Smooth muscle cell (in vitro differentiated cells): ENCODE measurements around the gene AP3B1. TPM values are rescaled to one million over a fixed set of nuclear protein-coding genes. Genes with fewer than 3 reads are reported as not detected.

ENCODE experiments used
- DNase-seq: peaks from one replicate; lab custom pipeline; 2025; ENCODE audit not compliant: unreplicated experiment; lab: John Stamatoyannopoulos, UW
- H2AFZ ChIP-seq: fragments of 200-600 bp; sonication (generic); 2 replicates; pipeline ENCODE4 v1.6.0; 2016; ENCODE audit warnings: antibody characterized with exemption, low read depth, mild to moderate bottlenecking
- H3F3A ChIP-seq: fragments of 200-600 bp; sonication (generic); 2 replicates; pipeline ENCODE4 v1.6.0; 2017; ENCODE audit warnings: antibody characterized with exemption, low read depth
- H3K27ac ChIP-seq: fragments of 200-600 bp; sonication (generic); 2 replicates; pipeline ENCODE4 v1.5.1; 2016; ENCODE audit warnings: low read depth, mild to moderate bottlenecking
- H3K27me3 ChIP-seq: fragments of 200-600 bp; sonication (generic); 2 replicates; pipeline ENCODE4 v1.6.1; 2016; ENCODE audit warnings: low read depth, mild to moderate bottlenecking
- H3K36me3 ChIP-seq: fragments of 200-600 bp; sonication (generic); 2 replicates; pipeline ENCODE4 v1.5.1; 2016; ENCODE audit warnings: low read depth
- H3K4me1 ChIP-seq: fragments of 200-600 bp; sonication (generic); 2 replicates; pipeline ENCODE4 v1.5.1; 2016; ENCODE audit warnings: low read depth
- H3K4me2 ChIP-seq: fragments of 200-600 bp; sonication (generic); 2 replicates; pipeline ENCODE4 v1.6.0; 2016; ENCODE audit warnings: mild to moderate bottlenecking
- H3K4me3 ChIP-seq: fragments of 200-600 bp; sonication (generic); 2 replicates; pipeline ENCODE4 v1.5.1; 2016; ENCODE audit warnings: mild to moderate bottlenecking
- H3K79me2 ChIP-seq: fragments of 200-600 bp; sonication (generic); 2 replicates; pipeline ENCODE4 v1.6.0; 2016; ENCODE audit warnings: low read depth, mild to moderate bottlenecking
- H3K9ac ChIP-seq: fragments of 200-600 bp; sonication (generic); 2 replicates; pipeline ENCODE4 v1.6.0; 2016; ENCODE audit warnings: low read depth
- H3K9me3 ChIP-seq: fragments of 200-600 bp; sonication (generic); replicated peaks from 2 replicates; pipeline ENCODE4 v1.5.1; 2016; ENCODE audit warnings: low read depth
- H4K20me1 ChIP-seq: fragments of 200-600 bp; sonication (generic); 2 replicates; pipeline ENCODE4 v1.6.0; 2016; ENCODE audit warnings: low read depth
- WGBS: methylation state at CpG from one replicate; pipeline ENCODE4 v1.1.7; 2016; ENCODE audit warnings: low lambda C conversion rate; 5-methylcytosine and 5-hydroxymethylcytosine counted together
- polyA plus RNA-seq: library from polyadenylated mRNA; unstranded; fragments of >200 nt; fragmentation: Nextera tagmentation; extraction: Ambion mirVana; gene quantifications from 2 replicates; pipeline ENCODE4 v1.2.1, GENCODE V29; 2016
- total RNA-seq: library from RNA; depleted of rRNA; stranded (reverse); fragments of >200 nt; gene quantifications from 2 replicates; pipeline ENCODE4 v1.2.3, GENCODE V29; 2014
- TF ChIP-seq, protein P1 (sequence below): fragments of 200-600 bp; sonication (generic); IDR thresholded peaks from 2 replicates; pipeline ENCODE4 v1.5.1; 2017; ENCODE audit warnings: borderline replicate concordance, mild to moderate bottlenecking, antibody characterized with exemption; ENCODE audit not compliant: insufficient read depth, poor library complexity, severe bottlenecking

The AP3B1 gene
- total and polyA plus RNA-seq, 2 experiments from 2014 or later, result 36.9 to 76.3 TPM

DNA sequence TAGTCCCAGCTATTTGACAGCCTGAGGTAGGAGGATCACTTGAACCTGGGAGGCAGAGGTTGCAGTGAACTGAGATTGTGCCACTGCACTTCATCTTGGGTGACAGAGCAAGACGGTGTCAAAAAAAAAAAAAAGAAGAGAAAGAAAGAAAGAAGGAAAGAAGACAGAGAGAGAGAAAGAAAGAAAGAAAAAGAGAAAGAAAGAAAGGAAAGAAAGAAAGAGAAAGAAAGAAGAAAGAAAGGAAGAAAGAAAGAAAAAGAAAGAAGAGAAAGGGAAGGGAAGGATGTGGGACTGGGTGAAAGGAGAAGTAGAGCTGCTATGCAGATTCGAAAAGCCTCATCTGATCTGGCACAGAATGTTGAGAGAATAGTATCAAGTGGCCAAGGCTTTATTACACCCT lies 42.2 kb upstream of the AP3B1 start:
- no peaks in the 10 kb centered on the region for H3K36me3 ChIP-seq
- no peak for DNase-seq
- no peaks in the 10 kb centered on the region for H3F3A ChIP-seq
- TF ChIP-seq, protein P1, sequence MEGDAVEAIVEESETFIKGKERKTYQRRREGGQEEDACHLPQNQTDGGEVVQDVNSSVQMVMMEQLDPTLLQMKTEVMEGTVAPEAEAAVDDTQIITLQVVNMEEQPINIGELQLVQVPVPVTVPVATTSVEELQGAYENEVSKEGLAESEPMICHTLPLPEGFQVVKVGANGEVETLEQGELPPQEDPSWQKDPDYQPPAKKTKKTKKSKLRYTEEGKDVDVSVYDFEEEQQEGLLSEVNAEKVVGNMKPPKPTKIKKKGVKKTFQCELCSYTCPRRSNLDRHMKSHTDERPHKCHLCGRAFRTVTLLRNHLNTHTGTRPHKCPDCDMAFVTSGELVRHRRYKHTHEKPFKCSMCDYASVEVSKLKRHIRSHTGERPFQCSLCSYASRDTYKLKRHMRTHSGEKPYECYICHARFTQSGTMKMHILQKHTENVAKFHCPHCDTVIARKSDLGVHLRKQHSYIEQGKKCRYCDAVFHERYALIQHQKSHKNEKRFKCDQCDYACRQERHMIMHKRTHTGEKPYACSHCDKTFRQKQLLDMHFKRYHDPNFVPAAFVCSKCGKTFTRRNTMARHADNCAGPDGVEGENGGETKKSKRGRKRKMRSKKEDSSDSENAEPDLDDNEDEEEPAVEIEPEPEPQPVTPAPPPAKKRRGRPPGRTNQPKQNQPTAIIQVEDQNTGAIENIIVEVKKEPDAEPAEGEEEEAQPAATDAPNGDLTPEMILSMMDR, result no peak
- H3K27ac ChIP-seq, result no peak overlapping the region
- H2AFZ ChIP-seq, result no peak overlapping the region
- no peaks in the 10 kb centered on the region for H3K27me3 ChIP-seq
- peaks cover 4% of the 10 kb centered on the region for H3K4me1 ChIP-seq
- no peak overlapping the region for H3K4me2 ChIP-seq
- H3K4me3 ChIP-seq, result no peak overlapping the region
- no peaks in the 10 kb centered on the region for H3K9me3 ChIP-seq
- no peaks in the 10 kb centered on the region for H4K20me1 ChIP-seq
- WGBS, result 94% methylated on average over 2 of the region's 2 CpGs
- H3K9ac ChIP-seq, result no peak overlapping the region
- no peaks in the 10 kb centered on the region for H3K79me2 ChIP-seq

DNA sequence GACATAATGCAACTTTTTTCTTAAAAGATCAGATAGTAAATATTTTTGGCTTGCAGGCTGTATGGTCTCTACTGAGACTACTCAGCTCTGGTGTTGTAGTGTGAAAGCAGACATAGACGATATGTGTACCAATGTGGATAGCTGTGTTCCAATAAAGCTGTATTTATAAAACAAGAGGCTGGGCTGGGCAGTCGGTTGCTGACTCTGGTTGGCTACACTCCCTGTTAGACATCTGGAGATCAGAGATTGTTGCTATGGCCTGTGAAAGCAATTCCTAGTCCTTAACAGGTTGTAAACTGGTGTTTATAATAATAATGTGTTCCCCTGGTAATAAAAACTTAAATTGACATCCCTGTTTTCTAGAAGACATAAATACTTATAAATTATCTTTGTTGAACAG lies 41.5 kb upstream of the AP3B1 start:
- no peak overlapping the region for H3K9ac ChIP-seq
- no peak overlapping the region for H3K4me2 ChIP-seq
- TF ChIP-seq, protein P1, result no peak
- no peak overlapping the region for H3K27ac ChIP-seq
- no peak overlapping the region for H3K4me3 ChIP-seq
- H3K36me3 ChIP-seq, result no peaks in the 10 kb centered on the region
- no peak for DNase-seq
- WGBS, result 68% methylated on average over 2 of the region's 2 CpGs
- H2AFZ ChIP-seq, result no peak overlapping the region
- no peaks in the 10 kb centered on the region for H3K9me3 ChIP-seq
- H4K20me1 ChIP-seq, result no peaks in the 10 kb centered on the region
- H3K79me2 ChIP-seq, result no peaks in the 10 kb centered on the region
- no peaks in the 10 kb centered on the region for H3F3A ChIP-seq
- H3K4me1 ChIP-seq, result no peaks in the 10 kb centered on the region
- no peaks in the 10 kb centered on the region for H3K27me3 ChIP-seq

DNA sequence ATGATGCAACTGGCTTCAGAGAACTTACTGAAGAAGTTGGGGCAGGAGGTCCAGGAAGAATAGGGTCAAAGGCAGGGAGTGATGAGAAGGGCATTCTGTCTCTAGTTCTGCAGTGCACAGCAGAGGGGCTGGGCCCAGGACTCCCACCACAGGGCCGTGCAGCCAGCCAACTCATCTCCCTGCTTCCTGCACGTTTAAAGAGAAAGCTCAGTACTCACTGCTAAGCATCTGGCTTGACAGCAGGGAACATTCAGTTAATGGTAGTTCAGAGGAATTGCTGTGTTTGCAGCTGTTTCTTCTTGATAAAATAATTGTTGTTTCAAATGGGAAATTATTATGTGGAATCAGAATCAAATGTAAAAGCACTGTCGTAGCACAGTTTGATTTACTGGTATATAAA lies 40.3 kb upstream of the AP3B1 start:
- TF ChIP-seq, protein P1, result no peak
- no peak overlapping the region for H3K4me3 ChIP-seq
- no peaks in the 10 kb centered on the region for H3F3A ChIP-seq
- no peaks in the 10 kb centered on the region for H3K9me3 ChIP-seq
- H3K4me2 ChIP-seq, result no peak overlapping the region
- no peaks in the 10 kb centered on the region for H4K20me1 ChIP-seq
- H3K27me3 ChIP-seq, result no peaks in the 10 kb centered on the region
- H3K79me2 ChIP-seq, result no peaks in the 10 kb centered on the region
- H3K9ac ChIP-seq, result no peak overlapping the region
- no peak overlapping the region for H2AFZ ChIP-seq
- no peaks in the 10 kb centered on the region for H3K4me1 ChIP-seq
- WGBS, result 57% methylated on average over 3 of the region's 3 CpGs
- H3K36me3 ChIP-seq, result no peaks in the 10 kb centered on the region
- no peak for DNase-seq
- H3K27ac ChIP-seq, result no peak overlapping the region

DNA sequence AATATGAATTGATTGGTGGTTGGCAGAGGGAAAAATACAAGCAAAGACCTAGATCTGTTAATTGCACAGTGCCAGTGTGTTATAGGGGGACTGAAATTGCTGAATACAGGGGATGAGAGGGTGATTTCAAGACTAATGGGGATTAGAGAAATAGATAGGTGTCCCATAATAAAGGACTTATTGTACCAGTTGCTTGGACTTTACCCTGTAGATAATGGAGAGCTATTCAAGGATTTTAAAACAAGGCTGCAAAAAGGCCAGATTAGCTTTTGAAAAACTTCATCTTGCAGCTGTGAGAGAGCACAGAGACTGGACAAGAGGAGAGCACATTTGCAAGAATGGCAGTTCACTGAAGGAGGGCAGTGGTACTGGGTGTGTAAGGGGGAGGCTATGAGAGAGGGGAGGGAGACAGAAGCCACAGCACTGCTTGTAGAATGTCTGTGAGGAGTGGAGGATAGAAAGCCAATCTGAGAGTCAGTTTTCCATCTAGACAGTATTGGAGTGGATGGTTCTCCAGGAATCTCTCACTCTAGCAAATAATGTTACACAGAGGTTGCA lies 37.1 kb upstream of the AP3B1 start:
- DNase-seq, result no peak
- Histone ChIP-seq H4K20me1 (no peaks in the 10 kb centered on the region), H3K4me2 (no peak overlapping the region), H3K9me3 (no peaks in the 10 kb centered on the region), H2AFZ (no peak overlapping the region), H3K79me2 (no peaks in the 10 kb centered on the region), H3K36me3 (no peaks in the 10 kb centered on the region), H3K27me3 (no peaks in the 10 kb centered on the region), H3K9ac (no peak overlapping the region), H3K4me1 (peaks cover 13% of the 10 kb centered on the region), H3F3A (no peaks in the 10 kb centered on the region), H3K27ac (no peak overlapping the region), H3K4me3 (no peak overlapping the region)
- TF ChIP-seq, protein P1, result no peak
